ENCODE data around the gene NUP214.
"Not testable (repeated sequence)": the region's sequence is repeated elsewhere in the genome, so short reads cannot be mapped to it uniquely, and the experiment has no call there.

- not testable (repeated sequence) for TF ChIP-seq CTCF, EP300 (IDR thresholded peaks at IDR 0.05)
Observed at GRCh38 chr9:131263033-131263343, 137.6 kb downstream of the NUP214 start.

Measured in gastroesophageal sphincter (tissue), 3 donors.